ENCODE results near the gene ABHD1.

- no peak for TF ChIP-seq POLR2A (IDR thresholded peaks at IDR 0.05)
- no peak for TF ChIP-seq CTCF (IDR thresholded peaks at IDR 0.05)
- no peak for TF ChIP-seq POLR2AphosphoS5 (IDR thresholded peaks at IDR 0.05)
Observed at GRCh38 chr2:27077231-27077630, 46.4 kb upstream of the ABHD1 start.

Measured in prostate gland (tissue), 2 donors.